MCF 10A (cell line): ENCODE results near the gene ASTN2. TPM values are rescaled to one million over a fixed set of nuclear protein-coding genes. Genes with fewer than 3 reads are reported as not detected.

Source experiments
- BruUV-seq: library from RNA; stranded (reverse); fragments of 400-500 nt; replicated peaks from 2 replicates; lab custom pipeline; 2021; lab: Mats Ljungman, UMichigan
- CTCF ChIA-PET: fragments of 300-600 bp; sonication (Branson Sonifier 250); formaldehyde crosslinking; extraction: SDS; loops from one replicate; lab custom pipeline; 2021; ENCODE audit warnings: antibody characterized with exemption, inconsistent platforms; lab: Yijun Ruan, JAX
- POLR2A ChIA-PET: fragments of 300-600, 350-650 bp; sonication (Branson Sonifier 250); formaldehyde crosslinking; extraction: SDS; loops from one replicate; lab custom pipeline; 2020; ENCODE audit warnings: antibody characterized with exemption, inconsistent platforms; lab: Yijun Ruan, JAX
- DNase-seq: peaks from one replicate; pipeline ENCODE4 v3.0.0-alpha.2; 2018; ENCODE audit not compliant: unreplicated experiment
- H3K27ac Mint-ChIP-seq: one replicate; pipeline ENCODE4 v1.8.0; 2022; ENCODE audit warnings: mild to moderate bottlenecking, low read depth, mixed read lengths; ENCODE audit not compliant: unreplicated experiment
- H3K27me3 Mint-ChIP-seq: one replicate; pipeline ENCODE4 v1.8.0; 2022; ENCODE audit warnings: mixed read lengths; ENCODE audit not compliant: insufficient read depth, unreplicated experiment
- H3K36me3 Mint-ChIP-seq: one replicate; pipeline ENCODE4 v1.8.0; 2022; ENCODE audit warnings: mild to moderate bottlenecking, moderate library complexity, mixed read lengths; ENCODE audit not compliant: insufficient read depth, unreplicated experiment
- H3K4me1 Mint-ChIP-seq: one replicate; pipeline ENCODE4 v1.8.0; 2022; ENCODE audit warnings: mixed read lengths; ENCODE audit not compliant: insufficient read depth, unreplicated experiment
- H3K4me3 Mint-ChIP-seq: one replicate; pipeline ENCODE4 v1.8.0; 2022; ENCODE audit warnings: mild to moderate bottlenecking, moderate library complexity, mixed read lengths; ENCODE audit not compliant: unreplicated experiment
- H3K9me3 Mint-ChIP-seq: one replicate; pipeline ENCODE4 v1.8.0; 2022; ENCODE audit warnings: mixed read lengths; ENCODE audit not compliant: unreplicated experiment
- intact Hi-C: fragments of 100-400 bp; cut with micrococcal nuclease; formaldehyde crosslinking; loops from 2 replicates; pipeline ENCODE4 v1.14.1; 2022
- total RNA-seq: library from RNA; stranded (reverse); gene quantifications from 2 replicates; pipeline ENCODE4 v1.2.3, GENCODE V29; 2022
- TF ChIP-seq, protein P1 (sequence below): fragments of 200-600 bp; IDR thresholded peaks from one replicate; pipeline ENCODE4 v1.8.0; 2022; ENCODE audit warnings: antibody characterized with exemption, mild to moderate bottlenecking; ENCODE audit not compliant: unreplicated experiment

Gene ASTN2
- total RNA-seq, 1 experiment from 2014 or later = 1.8 TPM

DNA sequence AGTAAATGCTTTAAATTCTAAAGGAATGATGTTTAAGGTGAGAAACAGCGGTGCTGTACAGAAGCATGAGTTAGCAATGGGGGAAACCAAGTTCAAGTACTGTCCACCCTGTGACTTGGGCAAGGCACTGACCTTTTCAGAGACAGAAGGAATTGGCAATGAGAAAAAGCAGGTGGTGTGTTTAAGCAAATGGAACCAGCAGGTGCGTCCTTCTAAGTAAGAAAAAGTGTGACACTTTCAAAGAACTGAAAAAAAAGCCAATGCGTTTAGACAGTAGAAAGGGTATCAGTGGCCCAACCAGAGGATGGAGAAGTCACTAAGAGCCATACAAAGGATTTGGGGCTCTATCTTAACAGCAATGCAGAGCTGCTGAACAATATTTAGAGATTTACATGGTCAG is 1010.6 kb downstream of the ASTN2 start:
- ChIA-PET POLR2A (no interaction called here), CTCF (no interaction called here)
- TF ChIP-seq, protein P1, sequence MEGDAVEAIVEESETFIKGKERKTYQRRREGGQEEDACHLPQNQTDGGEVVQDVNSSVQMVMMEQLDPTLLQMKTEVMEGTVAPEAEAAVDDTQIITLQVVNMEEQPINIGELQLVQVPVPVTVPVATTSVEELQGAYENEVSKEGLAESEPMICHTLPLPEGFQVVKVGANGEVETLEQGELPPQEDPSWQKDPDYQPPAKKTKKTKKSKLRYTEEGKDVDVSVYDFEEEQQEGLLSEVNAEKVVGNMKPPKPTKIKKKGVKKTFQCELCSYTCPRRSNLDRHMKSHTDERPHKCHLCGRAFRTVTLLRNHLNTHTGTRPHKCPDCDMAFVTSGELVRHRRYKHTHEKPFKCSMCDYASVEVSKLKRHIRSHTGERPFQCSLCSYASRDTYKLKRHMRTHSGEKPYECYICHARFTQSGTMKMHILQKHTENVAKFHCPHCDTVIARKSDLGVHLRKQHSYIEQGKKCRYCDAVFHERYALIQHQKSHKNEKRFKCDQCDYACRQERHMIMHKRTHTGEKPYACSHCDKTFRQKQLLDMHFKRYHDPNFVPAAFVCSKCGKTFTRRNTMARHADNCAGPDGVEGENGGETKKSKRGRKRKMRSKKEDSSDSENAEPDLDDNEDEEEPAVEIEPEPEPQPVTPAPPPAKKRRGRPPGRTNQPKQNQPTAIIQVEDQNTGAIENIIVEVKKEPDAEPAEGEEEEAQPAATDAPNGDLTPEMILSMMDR = no peak
- Mint-ChIP-seq H3K27me3 (no peaks in the 10 kb centered on the region), H3K36me3 (peaks cover 1% of the 10 kb centered on the region), H3K9me3 (no peaks in the 10 kb centered on the region), H3K27ac (no peak overlapping the region), H3K4me3 (no peak overlapping the region), H3K4me1 (no peaks in the 10 kb centered on the region)
- intact Hi-C loops = no loop called here
- no TSS peak for BruUV-seq
- DNase-seq = no peak

- BruUV-seq = no TSS peak
- POLR2A ChIA-PET = no interaction called here
- Mint-ChIP-seq H3K4me3 (no peak overlapping the region), H3K9me3 (no peaks in the 10 kb centered on the region), H3K36me3 (peaks cover 6% of the 10 kb centered on the region), H3K4me1 (no peaks in the 10 kb centered on the region), H3K27ac (no peak overlapping the region), H3K27me3 (no peaks in the 10 kb centered on the region)
- intact Hi-C loops = no loop called here
- TF ChIP-seq, protein P1 = no peak
- no peak for DNase-seq
- CTCF ChIA-PET = interaction anchor here (0.6 kb wide), 2 partner anchors 16 to 86 kb away, joined by 4 to 5 read pairs; no protein-coding TSS in a partner anchor
These were observed 1011.7 kb downstream of the ASTN2 start for GRCh38 chr9:116403171-116403570.

DNA sequence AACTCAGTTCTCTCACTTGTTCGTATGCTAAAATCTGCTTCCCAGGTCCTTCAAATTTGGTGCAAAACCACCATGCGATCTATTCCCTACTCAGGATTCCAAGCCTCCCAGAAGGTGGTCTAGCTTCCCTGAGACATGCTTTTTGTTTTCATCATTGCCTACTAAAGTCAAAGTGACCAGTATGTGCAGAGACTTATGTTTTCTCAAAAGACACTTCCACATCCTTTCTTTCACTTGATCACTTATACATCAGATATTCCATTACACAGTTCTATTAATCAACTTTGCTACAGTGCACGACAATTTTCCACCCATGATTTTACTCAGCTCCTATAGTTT is 1019.2 kb downstream of the ASTN2 start:
- Mint-ChIP-seq H3K4me1 (peaks cover 6% of the 10 kb centered on the region), H3K4me3 (no peak overlapping the region), H3K27me3 (no peaks in the 10 kb centered on the region), H3K27ac (no peak overlapping the region), H3K9me3 (no peaks in the 10 kb centered on the region), H3K36me3 (peaks cover 28% of the 10 kb centered on the region)
- POLR2A ChIA-PET = no interaction called here
- intact Hi-C loops = no loop called here
- TF ChIP-seq, protein P1 = no peak
- CTCF ChIA-PET = no interaction called here
- no peak for DNase-seq
- no TSS peak for BruUV-seq

DNA sequence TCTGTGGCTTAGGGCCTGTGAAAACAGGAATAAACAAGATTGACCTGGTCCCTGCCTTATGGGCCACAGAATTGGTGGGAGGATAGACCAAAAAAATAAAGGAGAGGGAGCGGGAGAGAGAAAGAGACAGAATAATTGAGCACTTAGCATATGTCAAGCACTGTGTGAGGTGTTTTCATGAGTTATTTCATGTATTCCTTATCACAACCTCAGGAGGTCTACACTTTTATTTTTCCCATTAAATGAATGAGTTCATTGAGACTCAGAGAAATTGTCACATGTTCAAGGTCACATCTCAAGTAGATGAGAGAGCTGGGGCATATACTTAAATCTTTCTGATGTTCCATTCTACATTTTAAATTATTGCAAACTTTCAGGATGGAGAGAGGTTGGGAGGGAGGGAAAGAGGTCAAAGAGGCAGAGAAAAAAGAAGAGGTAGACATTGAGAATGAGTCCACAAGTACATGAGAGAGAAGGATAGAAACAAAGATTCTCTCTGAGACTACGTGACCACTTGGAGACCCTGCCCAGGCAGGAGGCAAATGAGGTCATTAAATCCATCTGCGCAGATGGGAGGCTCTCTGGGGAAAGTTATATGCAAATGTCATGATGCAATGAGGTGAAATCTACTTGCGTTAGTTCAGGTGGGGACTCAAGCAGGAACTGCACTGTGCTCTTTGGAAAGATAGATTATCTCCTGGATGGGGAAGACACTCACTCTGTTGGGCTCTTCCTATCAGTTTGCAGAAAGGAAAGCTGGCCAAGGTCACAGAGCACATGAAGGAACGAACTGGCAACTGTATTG is 1019.8 kb downstream of the ASTN2 start:
- intact Hi-C loops = no loop called here
- BruUV-seq = no TSS peak
- Mint-ChIP-seq H3K4me3 (no peak overlapping the region), H3K27me3 (no peaks in the 10 kb centered on the region), H3K27ac (no peak overlapping the region), H3K36me3 (peaks cover 28% of the 10 kb centered on the region), H3K9me3 (no peaks in the 10 kb centered on the region), H3K4me1 (peaks cover 6% of the 10 kb centered on the region)
- TF ChIP-seq, protein P1 = no peak
- POLR2A ChIA-PET = no interaction called here
- DNase-seq = no peak
- CTCF ChIA-PET = no interaction called here
